SJCRH30 (cell line): Measurements from ENCODE around the gene CFAP157. TPM values are rescaled to one million over a fixed set of nuclear protein-coding genes. Genes with fewer than 3 reads are reported as not detected.

Experiments used
- DNase-seq, 2 experiments: peaks; one replicate each; pipeline ENCODE4 v3.0.0-alpha.2; 2015 to 2020
- H3K27ac ChIP-seq: fragments of 250-450 bp; sonication (Bioruptor Pico); 2 replicates; pipeline ENCODE4 v1.5.1; 2020; ENCODE audit warnings: mild to moderate bottlenecking, moderate library complexity
- H3K27me3 ChIP-seq: fragments of 250-450 bp; sonication (Bioruptor Pico); 2 replicates; pipeline ENCODE4 v1.5.1; 2020; ENCODE audit warnings: mild to moderate bottlenecking, moderate library complexity
- H3K36me3 ChIP-seq: fragments of 250-450 bp; sonication (Bioruptor Pico); 2 replicates; pipeline ENCODE4 v1.5.1; 2020; ENCODE audit warnings: mild to moderate bottlenecking, moderate library complexity
- H3K4me1 ChIP-seq: fragments of 250-450 bp; sonication (Bioruptor Pico); 2 replicates; pipeline ENCODE4 v1.5.1; 2020; ENCODE audit warnings: mild to moderate bottlenecking, moderate library complexity
- H3K4me3 ChIP-seq: fragments of 250-450 bp; sonication (Bioruptor Pico); 2 replicates; pipeline ENCODE4 v1.5.1; 2020; ENCODE audit warnings: mild to moderate bottlenecking, moderate library complexity
- H3K9me3 ChIP-seq: fragments of 250-450 bp; sonication (Bioruptor Pico); replicated peaks from 2 replicates; pipeline ENCODE4 v1.5.1; 2020; ENCODE audit warnings: mild to moderate bottlenecking, moderate library complexity
- total RNA-seq: library from RNA; depleted of rRNA; stranded (reverse); fragments of >200 nt; shearing (Covaris generic); gene quantifications from 2 replicates; pipeline ENCODE4 v1.2.3, GENCODE V29; 2014; rRNA removed

CFAP157 gene
- total RNA-seq = not detected in 2 replicates

DNA sequence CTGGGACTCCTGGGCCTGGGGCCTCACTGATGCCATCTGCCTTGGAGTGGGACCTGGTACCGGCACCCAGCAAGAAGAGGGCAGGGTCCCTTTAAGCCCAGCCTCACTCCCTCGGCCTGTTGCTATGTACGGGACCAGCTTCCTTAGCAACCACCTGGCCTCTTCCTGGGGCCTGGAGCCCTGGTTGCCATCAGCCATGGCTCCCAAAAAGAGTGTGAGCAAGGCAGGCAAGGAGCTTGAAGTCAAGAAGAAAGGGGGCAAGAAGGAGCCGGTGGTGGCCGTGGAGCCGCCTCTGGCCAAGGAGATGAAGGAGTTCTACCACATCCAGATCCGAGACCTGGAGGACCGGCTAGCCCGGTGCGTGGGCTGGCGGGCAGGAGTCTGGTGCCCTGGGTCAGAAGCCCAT, at the start of gene CFAP157:
Gene CFAP157 (plus strand): TSS at position 153 of the 406 bp plus-strand sequence. CDS start 44 bp downstream, at position 197.
- no peak for DNase-seq
- no peak within 1 kb of the TSS for H3K27ac ChIP-seq

DNA sequence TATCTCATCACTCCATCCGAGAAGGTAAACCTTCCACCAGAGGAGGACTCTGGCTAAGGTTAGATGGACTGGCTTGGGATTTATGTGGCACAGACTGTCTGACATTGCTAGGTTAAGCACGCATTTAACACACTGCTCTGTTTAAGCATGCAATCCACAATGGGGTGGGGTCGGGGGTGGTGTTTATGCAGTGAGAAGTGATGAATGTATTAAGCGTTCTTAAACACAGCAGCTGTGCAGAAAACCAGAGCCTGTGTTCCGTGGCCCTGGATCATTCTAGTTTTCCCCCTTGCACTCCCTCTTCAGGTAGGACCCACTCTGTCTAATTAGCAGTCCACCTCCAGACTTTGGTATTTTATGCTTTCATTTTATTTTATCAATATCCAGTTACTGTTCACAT, 48.4 kb upstream of the CFAP157 start:
- H3K4me1 ChIP-seq = 0 out of 2 replicates have a peak, but pooled peaks cover 2% of the 10 kb centered on the region
- H3K27ac ChIP-seq = no peak overlapping the region
- H3K36me3 ChIP-seq = no peaks in the 10 kb centered on the region
- no peak for DNase-seq
- no peaks in the 10 kb centered on the region for H3K27me3 ChIP-seq
- no peaks in the 10 kb centered on the region for H3K9me3 ChIP-seq
- H3K4me3 ChIP-seq = no peak overlapping the region

More for the DNA sequence above, at the start of gene CFAP157:
- no peaks in the 10 kb centered on the region for H3K36me3 ChIP-seq
- no peaks in the 10 kb centered on the region for H3K27me3 ChIP-seq
- H3K4me1 ChIP-seq = peaks cover 14% of the 10 kb centered on the region; the same call in 1 of the 2 replicates
- no peaks in the 10 kb centered on the region for H3K9me3 ChIP-seq
- no peak within 1 kb of the TSS for H3K4me3 ChIP-seq

DNA sequence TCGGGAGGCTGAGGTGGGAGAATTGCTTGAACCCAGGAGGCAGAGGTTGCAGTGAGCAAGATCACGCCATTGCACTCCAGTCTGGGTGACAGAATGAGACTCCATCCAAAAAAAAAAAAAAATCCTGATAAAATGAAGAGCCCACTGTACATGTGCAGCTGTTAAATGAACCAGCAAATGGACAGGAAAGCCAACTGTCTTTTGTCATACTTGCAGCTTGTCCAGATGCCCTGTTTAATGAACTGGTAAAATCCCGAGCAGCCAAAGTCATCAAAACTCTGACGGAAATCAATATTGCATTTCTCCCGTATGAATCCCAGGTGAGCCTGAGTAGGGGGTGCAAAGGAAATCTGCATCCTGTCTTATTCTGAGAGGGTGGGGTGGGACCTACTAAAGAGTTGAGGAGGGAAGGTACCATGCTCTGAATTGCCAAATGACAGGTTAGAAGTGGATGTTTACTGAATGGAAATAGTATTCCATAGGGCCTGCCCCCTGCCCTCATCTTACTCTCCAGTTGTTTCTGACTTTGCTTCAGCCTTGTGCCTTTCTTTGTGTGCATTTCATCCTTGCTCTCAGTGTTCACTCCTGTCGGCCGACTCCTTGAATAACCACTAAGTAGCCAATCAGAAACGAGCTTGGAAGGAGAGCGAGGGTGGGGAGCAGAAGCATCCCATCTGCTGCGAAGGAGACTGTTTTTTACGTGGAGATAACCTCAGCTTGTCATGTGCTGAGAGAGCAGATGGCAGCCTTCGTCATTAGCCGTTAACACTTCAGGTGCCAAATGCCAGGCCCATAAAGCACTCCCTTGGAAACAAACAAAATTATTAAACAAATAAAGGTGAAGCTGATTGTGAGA, 45.7 kb upstream of the CFAP157 start:
- peak; percentile 58 to 76 for DNase-seq
- H3K36me3 ChIP-seq = no peaks in the 10 kb centered on the region
- 0 out of 2 replicates have a peak, but pooled peaks cover 2% of the 10 kb centered on the region for H3K4me1 ChIP-seq
- no peaks in the 10 kb centered on the region for H3K9me3 ChIP-seq
- no peak overlapping the region for H3K4me3 ChIP-seq
- no peaks in the 10 kb centered on the region for H3K27me3 ChIP-seq
- H3K27ac ChIP-seq = no peak overlapping the region

- H3K27me3 ChIP-seq = no peaks in the 10 kb centered on the region
These were observed 44.2 kb upstream of the CFAP157 start for GRCh38 chr9:127662617-127663016.

DNA sequence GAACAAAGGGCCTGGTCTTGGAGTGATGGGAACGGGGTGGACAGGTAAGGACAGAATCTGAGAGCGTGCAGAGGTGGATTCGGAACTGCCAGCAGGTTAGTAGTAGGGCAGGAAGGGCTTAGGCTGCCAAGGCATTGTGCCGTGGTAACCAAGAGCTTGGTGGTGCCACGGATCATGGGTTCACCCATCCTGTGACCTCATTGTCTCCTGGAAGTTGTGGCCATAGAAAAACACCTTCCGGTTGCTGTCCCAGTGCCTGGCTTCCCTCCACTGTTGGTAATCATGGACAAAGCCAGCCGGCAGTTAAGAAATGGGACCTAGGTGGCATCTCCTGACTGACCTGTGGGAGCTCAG, 42.5 kb upstream of the CFAP157 start:
- Histone ChIP-seq H3K4me3 (no peak overlapping the region), H3K36me3 (no peaks in the 10 kb centered on the region), H3K27me3 (no peaks in the 10 kb centered on the region), H3K4me1 (0 out of 2 replicates have a peak, but pooled peaks cover 4% of the 10 kb centered on the region), H3K27ac (no peak overlapping the region), H3K9me3 (no peaks in the 10 kb centered on the region)
- no peak for DNase-seq

More at GRCh38 chr9:127662617-127663016, 44.2 kb upstream of the CFAP157 start:
- H3K4me3 ChIP-seq = no peak overlapping the region
- no peak overlapping the region for H3K27ac ChIP-seq
- no peak for DNase-seq
- no peaks in the 10 kb centered on the region for H3K9me3 ChIP-seq
- H3K4me1 ChIP-seq = 0 out of 2 replicates have a peak, but pooled peaks cover 3% of the 10 kb centered on the region
- H3K36me3 ChIP-seq = no peaks in the 10 kb centered on the region

DNA sequence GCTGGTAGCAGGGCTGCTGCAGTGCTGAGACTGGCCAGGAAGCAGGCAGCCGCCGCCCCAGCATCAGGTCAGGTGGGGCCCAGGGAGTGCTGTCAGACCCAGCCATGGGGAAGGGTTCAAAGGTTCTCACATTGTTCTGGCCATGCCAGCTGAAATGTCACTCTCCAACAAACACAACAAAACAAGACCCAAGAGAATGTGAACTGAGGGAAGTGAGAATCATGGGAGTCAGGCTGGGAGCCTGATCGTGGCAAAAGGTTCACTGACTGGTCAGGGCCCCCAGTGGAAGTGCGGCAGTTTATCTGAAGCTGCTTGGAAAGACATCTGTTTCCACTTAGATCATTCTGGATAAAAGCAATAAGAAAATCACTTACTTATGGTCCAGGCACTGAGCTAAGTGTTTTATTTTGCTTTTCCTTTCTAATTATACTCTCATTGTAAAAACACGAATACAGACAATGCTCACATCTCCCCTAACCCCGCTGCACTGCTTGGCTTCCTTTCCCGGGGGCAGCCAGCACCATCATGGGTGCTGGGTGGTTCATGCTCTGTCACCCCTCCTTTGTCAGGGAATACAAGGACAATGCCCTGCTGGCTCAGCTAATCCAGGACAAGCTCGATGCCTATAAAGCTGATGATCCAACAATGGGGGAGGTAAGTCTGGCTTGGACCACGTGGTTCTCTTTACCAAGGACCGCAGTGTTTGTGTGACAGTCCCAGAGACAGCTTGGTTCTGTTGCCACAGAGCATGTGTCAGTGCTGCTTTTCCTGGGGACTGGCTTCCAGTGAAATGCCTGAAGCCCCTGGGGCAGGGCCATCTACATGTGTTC, 41.9 kb upstream of the CFAP157 start:
- Histone ChIP-seq H3K4me3 (no peak overlapping the region), H3K4me1 (0 out of 2 replicates have a peak, but pooled peaks cover 4% of the 10 kb centered on the region), H3K36me3 (no peaks in the 10 kb centered on the region), H3K27me3 (no peaks in the 10 kb centered on the region), H3K9me3 (no peaks in the 10 kb centered on the region), H3K27ac (no peak overlapping the region)
- DNase-seq = no peak

GRCh38 chr9:127667127-127667844, 39.5 kb upstream of the CFAP157 start:
- Histone ChIP-seq H3K4me3 (no peak overlapping the region), H3K36me3 (no peaks in the 10 kb centered on the region), H3K27me3 (no peaks in the 10 kb centered on the region), H3K27ac (no peak overlapping the region), H3K9me3 (no peaks in the 10 kb centered on the region), H3K4me1 (0 out of 2 replicates have a peak, but pooled peaks cover 2% of the 10 kb centered on the region)
- DNase-seq = peak in 1 of 2 experiments; percentile 33

- no peak for DNase-seq
- Histone ChIP-seq H3K4me3 (no peak overlapping the region), H3K4me1 (0 out of 2 replicates have a peak, but pooled peaks cover 2% of the 10 kb centered on the region), H3K9me3 (no peaks in the 10 kb centered on the region), H3K27ac (no peak overlapping the region), H3K27me3 (no peaks in the 10 kb centered on the region), H3K36me3 (no peaks in the 10 kb centered on the region)
These were observed 38.9 kb upstream of the CFAP157 start for GRCh38 chr9:127667906-127668305.

GRCh38 chr9:127673234-127673633, 33.6 kb upstream of the CFAP157 start:
- no peak for DNase-seq
- H3K27me3 ChIP-seq = no peaks in the 10 kb centered on the region
- H3K36me3 ChIP-seq = no peaks in the 10 kb centered on the region

DNA sequence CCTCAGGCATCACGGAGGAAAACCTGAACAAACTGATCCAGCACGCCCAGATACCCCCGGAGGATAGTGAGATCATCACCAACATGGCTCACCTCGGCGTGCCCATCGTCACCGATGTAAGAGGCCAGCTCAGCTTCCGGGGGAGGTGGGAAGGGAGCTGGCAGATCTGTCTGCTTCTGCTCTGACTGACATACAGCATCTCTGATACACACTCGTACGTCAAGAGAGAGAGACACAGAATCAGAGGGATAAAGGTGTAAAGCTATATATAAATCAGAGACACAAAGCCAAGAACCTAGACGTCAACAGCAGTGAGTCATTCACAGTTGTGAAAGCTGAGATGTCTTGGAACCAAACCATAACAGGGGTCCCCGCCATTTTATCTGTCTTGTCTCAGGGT, 30.1 kb upstream of the CFAP157 start:
- no peaks in the 10 kb centered on the region for H3K36me3 ChIP-seq
- no peaks in the 10 kb centered on the region for H3K4me1 ChIP-seq
- H3K27ac ChIP-seq = no peak overlapping the region
- DNase-seq = no peak
- no peak overlapping the region for H3K4me3 ChIP-seq
- H3K27me3 ChIP-seq = no peaks in the 10 kb centered on the region
- H3K9me3 ChIP-seq = no peaks in the 10 kb centered on the region

More at GRCh38 chr9:127673234-127673633, 33.6 kb upstream of the CFAP157 start:
- Histone ChIP-seq H3K4me1 (no peaks in the 10 kb centered on the region), H3K4me3 (no peak overlapping the region), H3K27ac (no peak overlapping the region), H3K9me3 (no peaks in the 10 kb centered on the region)

GRCh38 chr9:127679506-127679905, 27.3 kb upstream of the CFAP157 start:
- Histone ChIP-seq H3K4me1 (peaks cover 4% of the 10 kb centered on the region; the same call in 1 of the 2 replicates), H3K27me3 (no peaks in the 10 kb centered on the region), H3K4me3 (no peak overlapping the region), H3K36me3 (no peaks in the 10 kb centered on the region), H3K27ac (no peak overlapping the region), H3K9me3 (no peaks in the 10 kb centered on the region)
- DNase-seq = no peak

GRCh38 chr9:127680226-127680625, 26.6 kb upstream of the CFAP157 start:
- no peaks in the 10 kb centered on the region for H3K9me3 ChIP-seq
- DNase-seq = no peak
- H3K4me1 ChIP-seq = peaks cover 9% of the 10 kb centered on the region; the same call in 1 of the 2 replicates
- no peak overlapping the region for H3K4me3 ChIP-seq
- no peak overlapping the region for H3K27ac ChIP-seq
- H3K27me3 ChIP-seq = no peaks in the 10 kb centered on the region
- no peaks in the 10 kb centered on the region for H3K36me3 ChIP-seq

GRCh38 chr9:127680846-127681245, 25.9 kb upstream of the CFAP157 start:
- peaks cover 9% of the 10 kb centered on the region; the same call in 1 of the 2 replicates for H3K4me1 ChIP-seq
- no peak overlapping the region for H3K4me3 ChIP-seq
- H3K27me3 ChIP-seq = no peaks in the 10 kb centered on the region
- no peak overlapping the region for H3K27ac ChIP-seq
- no peaks in the 10 kb centered on the region for H3K9me3 ChIP-seq
- no peak for DNase-seq
- H3K36me3 ChIP-seq = no peaks in the 10 kb centered on the region
